HG03378 (cell line): ENCODE data around the gene SPSB1.

Experiments
- ATAC-seq: cut with Tn5 transposase; IDR thresholded peaks from one replicate; pipeline ENCODE4 v1.9.1; 2021; ENCODE audit warnings: mild to moderate bottlenecking, moderate library complexity; ENCODE audit not compliant: unreplicated experiment

The SPSB1 gene

DNA sequence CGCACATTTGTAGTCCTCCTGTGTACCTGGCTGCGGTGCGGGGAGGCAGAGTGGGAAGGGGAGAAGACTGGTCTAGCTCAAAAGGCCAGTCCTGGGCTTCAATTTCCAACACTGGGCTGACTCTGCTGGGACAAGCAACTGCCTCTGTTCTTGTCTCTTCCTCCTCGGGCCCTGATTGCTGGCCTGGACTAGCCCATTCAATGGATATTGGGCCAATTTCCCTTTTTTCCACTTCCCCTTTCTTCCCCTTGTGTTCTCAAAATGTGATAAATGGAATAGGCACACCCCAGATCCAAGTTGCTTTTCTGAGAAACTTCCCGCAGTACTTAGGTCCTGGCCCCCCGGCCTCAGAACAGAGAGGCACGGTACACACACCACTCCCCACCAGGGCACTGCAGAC lies 48.2 kb downstream of the SPSB1 start:
- no peak for ATAC-seq

DNA sequence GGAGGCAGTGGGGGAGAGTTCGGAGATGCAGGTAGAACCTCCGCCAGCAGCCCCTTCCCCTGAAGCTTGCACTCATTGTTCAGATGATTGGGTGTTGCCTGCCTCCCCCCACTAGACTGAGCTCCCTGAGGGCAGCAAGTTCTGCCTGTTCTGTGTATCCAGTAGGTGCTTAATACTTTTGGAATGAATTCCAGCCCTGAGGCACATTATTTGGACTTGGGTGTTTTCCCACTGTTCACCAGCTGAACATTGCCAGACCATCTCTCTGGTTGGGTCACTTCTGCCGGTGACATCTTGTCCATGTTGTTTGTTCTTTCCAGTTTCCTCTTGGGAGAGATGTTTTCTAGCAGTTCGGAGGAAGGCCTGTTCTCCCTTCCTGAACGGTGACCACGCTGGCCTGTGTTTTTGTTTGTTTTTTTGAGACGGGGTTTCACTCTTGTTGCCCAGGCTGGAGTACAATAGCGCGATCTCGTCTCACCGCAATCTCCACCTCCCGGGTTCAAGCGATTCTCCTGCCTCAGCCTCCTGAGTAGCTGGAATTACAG lies 48.7 kb downstream of the SPSB1 start:
- no peak for ATAC-seq

DNA sequence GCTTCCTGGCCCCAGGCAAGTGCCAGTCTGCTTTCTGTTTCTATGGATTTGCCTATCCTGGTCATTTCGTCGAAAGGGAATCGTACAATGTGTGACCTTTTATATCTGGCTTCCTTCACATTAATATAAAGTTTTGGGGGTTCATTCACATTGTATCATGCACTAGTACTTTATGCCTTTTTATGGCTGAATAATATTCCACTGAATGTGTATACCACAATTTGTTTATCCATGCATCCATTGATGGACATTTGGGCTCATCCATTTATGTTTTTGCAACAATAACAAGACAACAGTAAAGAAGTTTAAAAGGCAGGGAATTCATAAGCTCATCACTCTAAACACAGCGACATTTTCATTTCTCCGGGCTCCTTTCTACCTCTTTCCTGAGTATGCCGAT lies 50.6 kb downstream of the SPSB1 start:
- no peak for ATAC-seq

DNA sequence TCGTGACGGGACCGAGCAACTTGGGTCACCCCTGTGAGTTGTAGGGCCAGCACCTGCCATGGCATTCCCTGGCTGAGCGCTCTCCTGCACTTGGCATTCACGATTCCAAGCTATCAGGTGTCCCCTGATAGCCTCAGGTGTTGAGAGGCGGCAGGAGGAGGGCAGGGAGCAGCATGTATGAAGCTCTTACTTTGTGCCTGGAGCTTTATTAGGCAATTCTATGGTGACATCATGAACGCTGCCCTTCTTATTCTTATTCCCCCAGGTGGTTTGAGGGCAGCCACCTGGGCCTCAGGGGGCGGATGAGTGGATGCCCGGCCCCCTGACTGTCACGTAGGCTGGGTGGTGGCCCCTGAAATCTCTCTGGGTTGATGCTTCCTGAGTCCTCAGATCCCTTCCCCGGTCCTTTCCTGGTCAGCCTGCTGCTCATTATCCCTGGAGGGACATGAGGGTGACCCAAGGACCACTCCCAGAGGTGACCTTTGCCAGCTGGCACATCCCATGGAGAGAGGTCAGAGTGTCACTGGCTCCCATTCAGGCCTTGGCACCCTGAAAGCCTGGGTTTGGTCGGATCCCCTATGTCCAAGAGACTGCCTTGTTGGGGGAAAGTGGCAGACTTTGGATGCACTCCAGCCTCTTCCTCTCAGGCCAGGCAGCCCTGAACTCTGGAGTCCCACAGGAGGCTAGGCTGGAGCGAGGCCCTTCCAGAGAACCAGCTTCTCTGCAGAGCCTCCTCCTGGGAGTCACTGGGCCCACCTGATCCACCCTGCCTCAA lies 51.9 kb downstream of the SPSB1 start:
- no peak for ATAC-seq

DNA sequence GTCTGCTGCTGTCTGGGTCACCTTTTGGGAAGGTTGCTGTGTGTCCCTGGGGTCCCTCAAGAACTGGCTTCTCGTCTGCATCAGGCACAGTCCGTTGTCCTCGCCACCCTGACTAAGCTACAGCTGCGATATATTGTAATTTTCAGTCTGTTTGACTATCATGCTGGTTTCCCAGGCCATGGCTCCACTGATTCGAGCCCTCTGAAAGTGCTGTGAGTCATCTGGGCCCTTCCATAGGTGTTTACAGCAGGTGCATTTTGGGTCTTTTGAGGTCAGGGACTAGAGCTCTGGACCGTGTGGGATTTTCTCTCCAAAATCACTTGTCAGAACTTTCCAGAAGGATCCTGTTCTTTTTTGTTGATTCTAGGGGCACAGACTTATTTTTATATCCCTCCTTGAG lies 52.8 kb downstream of the SPSB1 start:
- no peak for ATAC-seq

DNA sequence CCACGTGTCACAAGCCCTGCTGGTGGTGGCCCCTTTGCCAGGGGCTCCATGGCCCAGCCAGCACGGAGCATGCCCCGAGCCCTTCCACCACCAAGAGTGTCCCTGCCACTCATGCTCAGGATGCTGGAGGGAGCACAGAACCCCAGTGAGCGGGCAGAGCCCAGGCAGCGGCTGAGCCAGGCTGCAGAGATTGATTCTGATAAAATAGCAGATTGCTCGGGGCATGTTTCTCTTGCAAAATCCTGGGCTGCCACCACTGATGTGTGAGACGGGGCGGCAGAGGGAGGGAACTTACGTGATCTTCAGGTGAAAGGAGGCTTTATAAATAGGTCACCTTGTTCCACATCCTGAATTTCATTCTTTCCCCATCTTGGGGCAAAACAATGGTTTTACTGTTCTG lies 53.2 kb downstream of the SPSB1 start:
- no peak for ATAC-seq

DNA sequence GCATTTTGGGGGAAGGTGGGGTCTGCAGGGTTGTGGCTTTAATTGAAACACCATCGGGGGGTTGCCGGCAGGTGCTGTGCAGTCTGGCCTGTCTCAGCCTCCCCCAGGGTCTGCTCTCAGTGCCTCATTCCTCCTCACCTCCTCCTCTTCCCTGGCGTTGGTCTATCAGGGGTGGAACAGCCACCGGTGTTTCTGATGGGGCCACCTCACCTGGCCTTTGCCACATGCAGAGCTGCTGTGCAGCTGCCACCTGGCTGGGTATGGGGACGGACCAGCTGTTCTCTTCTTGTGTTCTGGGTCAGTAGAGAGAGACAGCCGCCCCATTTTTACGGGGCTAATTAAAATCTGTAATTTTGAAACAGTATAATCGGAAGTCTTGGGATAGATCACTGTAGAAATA lies 53.9 kb downstream of the SPSB1 start:
- no peak for ATAC-seq

DNA sequence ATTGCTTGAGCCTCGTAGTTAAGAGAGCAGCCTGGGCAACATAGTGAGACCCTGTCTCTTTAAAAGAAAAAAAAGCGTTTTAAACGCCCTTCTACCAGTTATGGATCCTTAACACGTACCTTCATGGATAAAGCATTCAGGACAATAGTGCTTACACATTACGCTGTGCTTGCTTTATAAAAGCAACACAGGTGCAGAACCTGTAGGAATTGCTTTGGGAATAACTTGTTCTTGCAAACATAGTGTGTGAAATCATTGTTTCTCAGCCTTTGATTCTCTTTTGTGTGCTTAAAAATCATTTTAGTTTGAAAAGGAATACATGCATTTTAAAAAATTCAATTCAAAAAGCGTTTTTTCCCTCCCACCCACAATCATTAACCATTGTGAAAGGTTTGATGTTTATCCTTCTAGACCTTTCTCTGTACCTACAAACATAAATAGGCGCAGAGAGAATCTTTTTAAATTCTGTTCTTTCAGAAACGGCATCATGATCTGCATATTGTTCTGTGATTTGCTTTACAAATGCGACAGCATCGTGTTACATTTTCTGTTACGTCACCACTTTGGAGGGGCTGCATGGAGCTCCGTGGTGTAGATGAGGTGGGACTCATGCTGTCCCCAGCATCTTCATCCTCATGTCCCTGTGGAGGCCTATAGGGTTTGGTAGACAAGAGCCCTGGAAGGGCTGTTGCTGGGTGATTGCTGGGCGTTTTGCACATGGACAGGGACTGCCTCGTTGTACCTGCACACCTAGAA lies 54.6 kb downstream of the SPSB1 start:
- ATAC-seq, result no peak

DNA sequence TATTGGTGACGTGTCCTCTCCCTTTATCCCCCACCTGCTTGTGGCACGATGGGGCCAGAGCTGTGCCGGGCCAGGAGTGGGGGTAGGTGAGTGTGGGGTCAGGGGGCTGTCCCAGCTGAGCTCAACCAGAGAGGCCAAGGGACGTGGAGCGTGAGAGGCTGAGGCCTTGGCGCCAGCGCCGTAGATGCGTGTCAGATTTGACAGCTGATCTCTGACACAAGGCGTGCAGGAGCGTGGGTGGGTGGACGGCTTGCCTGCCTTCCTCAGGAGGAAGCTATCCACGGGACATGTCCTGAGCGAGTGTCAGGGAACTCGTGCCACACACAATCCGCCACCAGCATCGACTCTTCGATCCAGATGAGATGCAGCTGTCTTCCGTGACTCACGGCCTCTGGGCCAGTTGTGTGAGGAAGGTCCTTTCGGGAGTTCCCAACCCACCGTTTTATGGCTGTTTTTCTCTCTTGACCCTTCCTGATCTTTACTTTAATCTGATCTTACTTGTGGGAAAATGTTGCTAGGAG lies 56.7 kb downstream of the SPSB1 start:
- ATAC-seq, result no peak

DNA sequence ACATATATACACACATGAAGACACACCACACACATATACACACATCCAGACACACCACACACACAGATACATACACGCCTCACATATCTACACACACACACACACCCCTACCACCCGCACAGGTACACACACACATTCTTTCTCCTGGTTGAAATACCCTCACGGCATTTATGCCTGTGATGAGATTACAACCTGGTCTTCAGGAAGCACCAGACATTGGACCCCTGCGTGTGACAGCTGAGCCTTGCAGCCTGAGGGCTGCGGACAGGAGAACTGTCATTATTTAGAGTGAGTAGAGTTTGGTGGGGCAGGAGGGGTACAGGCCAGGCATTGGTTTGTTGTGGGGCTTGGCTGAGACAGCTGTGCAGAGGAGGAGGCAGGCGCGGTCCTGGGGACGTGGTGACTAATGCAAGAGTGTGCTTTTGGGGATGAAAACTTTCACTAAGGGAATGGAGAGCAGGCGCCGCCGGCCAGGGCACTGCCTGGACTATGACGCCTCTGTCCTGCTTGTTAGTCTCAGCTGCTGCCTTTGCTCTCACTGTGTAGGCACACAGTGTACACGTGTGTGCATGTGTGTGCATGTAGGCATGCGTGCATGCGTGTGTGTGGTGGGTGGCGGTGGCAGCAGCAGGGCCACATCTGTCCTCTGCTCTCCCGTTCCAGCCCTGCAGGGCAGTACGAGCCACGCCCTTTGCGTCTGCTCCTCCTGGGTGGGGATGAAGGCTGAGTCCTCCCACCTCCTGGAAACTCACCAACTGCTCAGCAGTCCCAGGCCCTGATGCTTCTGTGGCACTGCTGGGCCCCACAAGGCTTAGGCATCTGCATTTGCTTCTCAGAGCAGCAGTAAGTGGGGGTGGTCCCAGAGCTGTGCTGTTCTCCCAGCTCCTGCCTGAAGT lies 57.6 kb downstream of the SPSB1 start:
- no peak for ATAC-seq

DNA sequence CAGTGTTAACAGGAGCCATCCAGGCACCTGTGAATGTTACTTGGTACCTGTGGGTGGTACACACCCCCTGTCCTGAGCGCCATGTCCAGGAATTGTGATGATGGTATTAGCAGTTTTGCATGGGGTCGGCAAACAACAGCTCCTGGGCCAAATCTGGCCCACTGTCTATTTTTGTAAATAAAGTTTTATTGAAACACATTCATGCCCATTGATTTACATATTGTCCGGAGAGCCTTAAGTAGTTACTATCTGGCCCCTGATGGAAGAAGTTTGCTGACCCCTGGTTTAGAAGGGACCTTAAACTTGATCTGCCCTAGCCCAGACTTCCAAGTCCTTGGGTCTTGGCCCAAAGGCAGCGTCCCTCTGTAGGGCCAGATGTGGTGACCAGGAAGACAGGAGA lies 58.3 kb downstream of the SPSB1 start:
- ATAC-seq, result no peak

DNA sequence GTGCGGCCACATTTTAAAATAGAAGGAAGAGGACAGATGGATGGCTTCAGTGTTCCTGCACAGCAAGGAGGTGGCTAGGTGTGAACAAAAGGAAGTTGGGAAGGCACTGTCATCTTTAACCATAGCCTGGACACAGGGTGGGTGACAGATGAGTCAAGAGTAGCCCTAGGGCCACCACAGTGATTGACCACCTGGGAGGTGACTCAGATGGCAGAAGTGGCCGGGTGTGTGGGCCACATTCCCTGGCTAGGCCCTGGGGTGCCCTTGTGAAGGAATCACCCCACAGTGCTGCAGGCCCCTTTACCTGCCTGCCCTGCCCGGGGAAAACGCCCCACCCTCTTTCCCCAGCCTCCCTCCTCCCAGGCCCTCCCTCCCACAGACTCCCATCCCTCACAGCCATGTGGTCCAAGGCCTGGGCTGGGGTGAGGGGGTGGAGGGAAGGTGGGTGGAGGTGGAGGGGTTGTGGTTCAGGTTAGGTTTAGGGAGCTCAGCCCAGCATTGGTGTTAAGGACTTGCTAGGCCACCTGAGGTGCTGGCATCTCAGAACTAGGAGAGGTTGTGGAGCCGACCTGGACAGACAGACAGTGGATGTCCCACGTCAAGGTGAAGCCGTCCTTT lies 59.1 kb downstream of the SPSB1 start:
- ATAC-seq, result no peak

DNA sequence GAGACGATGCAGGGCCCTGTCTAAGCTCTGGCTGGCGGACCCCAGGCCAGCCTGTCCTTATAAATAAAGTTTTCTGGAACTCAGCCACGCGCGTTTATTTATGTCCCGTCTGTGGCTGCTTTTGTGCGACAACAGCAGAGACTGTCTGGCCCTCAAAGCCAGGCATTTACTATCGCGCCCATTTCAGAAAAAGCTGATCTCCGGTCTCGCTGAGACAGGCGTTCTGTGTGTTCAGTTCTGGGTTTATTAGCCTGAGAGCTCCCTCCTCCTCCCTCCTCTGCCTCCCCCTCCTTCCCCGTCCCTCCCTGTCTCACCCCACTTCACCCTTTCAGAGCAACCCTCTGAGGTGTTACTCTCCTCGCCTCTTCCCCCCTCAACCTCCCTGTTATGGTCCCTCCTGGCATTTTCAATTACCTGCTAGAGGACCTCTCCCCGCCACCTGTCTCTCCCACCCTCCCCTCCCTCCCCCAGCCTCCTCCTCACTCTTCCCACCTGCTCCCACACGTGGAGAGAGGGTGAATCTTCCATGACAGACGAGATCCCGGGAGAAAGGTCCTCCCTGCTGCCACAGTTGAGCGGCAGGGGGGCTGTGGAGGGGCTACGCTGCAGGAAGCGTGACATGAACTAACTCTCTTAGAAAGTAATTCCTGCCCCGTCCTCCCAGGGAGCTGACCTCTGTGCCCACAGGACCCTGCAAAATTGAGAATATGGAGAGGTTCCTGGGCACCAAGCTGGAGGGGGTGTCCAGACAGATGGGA lies 59.9 kb downstream of the SPSB1 start:
- ATAC-seq, result no peak

DNA sequence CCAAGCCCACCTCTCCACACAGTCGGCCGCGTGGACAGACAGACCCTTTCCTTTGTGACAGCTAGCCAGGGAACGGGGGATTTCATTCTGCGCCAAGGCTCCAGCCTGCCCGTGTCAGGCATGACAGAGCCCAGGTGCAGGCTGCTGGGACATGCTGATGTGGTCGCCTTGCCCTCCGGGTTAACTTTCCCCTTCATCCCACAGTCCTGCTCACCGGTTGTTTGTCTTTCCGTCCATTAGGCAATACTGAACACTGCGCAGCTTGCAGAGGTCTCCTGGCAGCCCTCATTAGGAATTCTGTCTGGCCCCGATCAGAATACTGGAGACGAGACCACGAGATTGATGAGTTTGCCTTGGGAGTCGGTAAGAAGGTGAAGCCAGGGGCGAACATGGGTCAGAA lies 62.8 kb downstream of the SPSB1 start:
- ATAC-seq, result no peak

DNA sequence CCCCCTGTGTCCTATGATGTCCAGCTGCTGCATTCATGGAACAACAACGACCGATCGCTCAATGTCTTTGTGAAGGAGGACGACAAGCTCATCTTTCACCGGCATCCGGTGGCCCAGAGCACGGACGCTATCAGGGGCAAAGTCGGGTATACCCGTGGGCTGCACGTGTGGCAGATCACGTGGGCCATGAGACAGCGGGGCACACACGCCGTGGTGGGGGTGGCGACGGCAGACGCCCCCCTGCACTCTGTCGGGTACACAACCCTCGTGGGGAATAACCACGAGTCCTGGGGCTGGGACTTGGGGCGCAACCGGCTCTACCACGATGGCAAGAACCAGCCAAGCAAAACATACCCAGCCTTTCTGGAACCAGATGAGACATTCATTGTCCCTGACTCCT lies 63.3 kb downstream of the SPSB1 start:
- no peak for ATAC-seq

DNA sequence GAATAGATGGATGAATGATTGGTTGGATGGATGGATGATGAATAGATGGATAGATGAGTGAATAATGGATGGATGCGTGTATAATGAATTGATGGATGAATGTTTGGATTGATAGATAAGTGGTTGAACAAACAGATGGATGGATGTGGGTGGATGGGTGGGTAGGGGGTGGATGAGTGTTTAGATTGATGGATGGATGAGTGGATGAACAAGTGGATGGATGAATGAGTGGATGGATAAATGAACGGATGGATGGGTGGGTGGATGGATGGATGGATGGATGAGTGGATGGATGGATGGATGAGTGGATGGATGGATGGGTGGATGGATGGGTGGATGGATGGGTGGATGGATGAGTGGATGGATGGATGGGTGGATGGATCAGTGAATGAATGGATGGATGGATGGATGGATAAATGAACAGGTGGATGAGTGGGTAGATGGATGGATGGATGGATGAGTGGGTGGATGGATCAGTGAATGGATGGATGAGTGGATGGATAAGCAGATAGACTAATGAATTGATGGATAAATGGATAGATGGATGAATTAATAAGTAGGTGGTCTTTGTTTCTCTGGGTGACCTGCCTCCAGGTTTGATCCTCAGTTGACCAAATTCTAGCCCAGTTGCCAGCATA lies 64.3 kb downstream of the SPSB1 start:
- no peak for ATAC-seq

DNA sequence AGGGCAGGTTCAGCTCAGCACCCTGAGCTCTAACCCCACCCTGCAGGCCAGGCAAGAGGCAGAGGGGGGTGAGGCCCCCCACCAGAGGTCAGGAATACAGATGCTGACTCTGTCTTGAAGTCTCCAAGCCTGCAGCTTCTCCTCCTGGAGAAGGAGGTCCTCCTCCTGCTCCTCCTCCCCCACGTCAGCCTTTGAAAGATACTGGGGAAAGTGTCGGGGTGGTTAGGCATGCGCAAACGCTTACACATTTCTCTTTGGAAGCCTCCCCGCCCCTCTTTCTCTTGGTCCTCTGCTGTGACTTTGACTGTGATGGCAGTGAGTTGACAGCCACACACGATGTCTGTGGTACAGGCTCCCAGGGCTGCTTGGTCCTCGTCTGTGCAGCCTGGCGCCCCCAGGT lies 65.3 kb downstream of the SPSB1 start:
- ATAC-seq, result no peak

DNA sequence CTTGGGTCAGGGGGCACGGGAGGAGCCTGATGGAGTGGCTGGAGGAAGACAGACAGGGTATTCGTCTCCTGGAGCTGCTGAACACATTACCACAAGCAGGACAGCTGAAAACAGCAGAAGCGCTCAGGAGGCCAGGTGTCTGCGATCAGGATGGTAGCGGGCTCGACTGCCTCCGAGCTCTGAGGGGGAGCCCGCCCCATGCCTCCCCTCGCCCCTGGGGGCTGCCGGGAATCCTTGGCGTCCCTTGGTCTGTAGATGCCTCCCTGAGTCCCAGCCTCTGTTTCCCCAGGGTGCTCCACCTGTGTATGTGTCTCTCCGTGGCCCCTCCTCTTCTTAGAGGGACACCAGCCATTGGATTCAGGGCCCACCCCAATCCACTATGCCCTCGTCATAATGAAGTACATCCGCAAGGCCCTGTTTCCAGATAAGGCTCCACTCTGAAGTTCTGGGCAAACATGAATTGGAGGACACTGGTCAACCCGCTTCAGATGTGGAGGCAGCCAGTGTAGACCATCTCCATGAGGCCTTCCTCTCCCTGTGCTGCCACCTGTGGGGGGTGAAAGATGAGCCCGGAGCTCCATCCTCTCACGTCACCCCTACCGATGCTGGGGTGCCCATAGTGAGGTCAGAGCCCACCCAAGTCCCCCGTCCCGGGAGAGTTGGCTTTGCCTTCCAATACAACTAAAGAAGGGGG lies 67.8 kb downstream of the SPSB1 start:
- ATAC-seq, result no peak
